HCT116 (cell line): ENCODE measurements around the gene DIAPH3.

Experiments used
- CEBPB ChIP-seq: IDR thresholded peaks from 2 replicates; pipeline ENCODE4 v1.6.1; 2012; ENCODE audit warnings: low read depth
- CTCF ChIP-seq, 3 experiments: fragments of 200-600 bp in 1 of 3; sonication (generic) in 1 of 3; IDR thresholded peaks in 2 of 3; conservative IDR thresholded peaks in 1 of 3; 2 replicates each; pipeline ENCODE4 v1.5.1; 2012 to 2017; ENCODE audit warnings: low read depth in 2 of 3, low read length in 2 of 3, antibody characterized with exemption in 1 of 3, borderline replicate concordance in 1 of 3, control low read depth in 1 of 3, mild to moderate bottlenecking in 1 of 3, mixed read lengths in 1 of 3, mixed run types in 1 of 3, moderate library complexity in 1 of 3; ENCODE audit not compliant: insufficient read depth in 1 of 3

- TF ChIP-seq CEBPB (no peak), CTCF (IDR thresholded peaks at IDR 0.05 in 2 of 3, conservative IDR thresholded peaks at IDR 0.05 in 1 of 3; ENCODE audit: borderline replicate concordance in 1 of 3, insufficient read depth in 1 of 3, low read depth in 2 of 3, low read length in 2 of 3) (no peak)
Measured at GRCh38 chr13:59754411-59754810, 409.3 kb downstream of the DIAPH3 start.
